NCI-H446 treated with DMSO at 0.1 percent for 48 hours (cell line): Measurements from ENCODE around the gene ACACA.

ENCODE experiments used
- DNase-seq: peaks from one replicate; lab custom pipeline; 2025; lab: John Stamatoyannopoulos, UW

ACACA gene

DNA sequence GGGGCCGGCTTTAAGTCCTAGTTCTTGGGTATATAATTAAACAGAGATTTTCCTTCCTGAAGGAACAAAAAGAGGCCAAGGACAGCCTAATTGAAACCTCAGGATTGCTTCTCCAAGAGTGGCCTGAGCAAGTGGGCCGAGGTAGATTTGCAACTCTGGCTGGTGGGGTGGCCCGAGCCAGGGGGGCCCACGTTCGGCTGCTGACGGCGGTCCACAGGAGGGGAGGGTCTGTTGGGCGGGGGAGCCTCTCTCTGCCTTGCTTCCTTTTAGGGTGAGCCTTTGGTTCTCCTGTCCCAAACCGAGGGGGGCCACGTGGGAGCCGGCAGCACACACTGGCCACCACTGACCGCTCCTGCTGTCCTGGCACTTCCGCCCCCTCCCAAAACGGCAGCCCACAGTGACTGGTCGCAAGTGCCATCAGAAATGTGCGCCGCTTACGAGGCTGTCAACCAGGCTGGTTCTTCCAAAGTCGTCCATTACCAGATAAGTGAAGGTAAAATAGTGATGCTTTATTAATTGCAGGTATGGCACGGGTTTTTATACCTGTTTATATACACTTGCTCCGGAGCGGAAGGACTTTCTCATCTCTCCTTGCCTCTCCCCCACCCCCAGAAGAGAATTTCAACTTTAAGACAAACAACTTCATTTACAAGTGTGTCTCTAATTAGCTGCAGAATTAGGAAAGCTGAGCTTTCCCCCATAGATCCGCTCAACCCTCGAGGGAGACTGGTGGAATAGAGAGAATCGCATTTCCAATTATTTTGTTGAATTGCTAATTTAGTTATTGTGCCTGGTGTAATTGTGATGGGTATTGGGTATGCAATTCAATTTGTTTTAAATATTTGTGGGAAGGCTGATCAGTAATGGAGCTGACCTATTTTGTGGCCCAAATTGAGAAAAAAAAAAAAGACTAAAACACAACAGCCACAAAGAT is 340.0 kb downstream of the ACACA start:
- DNase-seq, result no peak

- no peak for DNase-seq
These were observed 340.9 kb downstream of the ACACA start for GRCh38 chr17:37065486-37066321.

DNA sequence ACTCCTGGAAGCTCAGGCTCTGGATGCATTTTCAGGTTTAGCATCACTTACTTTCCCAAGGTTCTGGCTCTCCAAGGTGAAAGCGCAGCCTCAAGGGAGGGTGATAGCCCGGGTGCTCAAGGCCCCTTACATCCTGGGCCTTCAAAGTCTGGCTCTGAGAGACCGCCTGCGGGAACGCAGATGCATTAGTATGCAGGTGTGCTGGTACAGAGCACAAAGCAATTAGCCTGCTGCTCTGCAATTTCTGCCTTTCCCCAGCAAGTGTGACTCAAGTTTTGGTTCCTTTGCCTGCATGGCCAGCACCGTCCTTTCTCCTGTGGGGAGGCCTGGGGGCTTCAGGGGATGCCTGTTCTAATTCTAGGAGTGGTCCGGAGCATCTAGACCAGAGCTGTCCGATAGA is 341.7 kb downstream of the ACACA start:
- DNase-seq, result no peak

DNA sequence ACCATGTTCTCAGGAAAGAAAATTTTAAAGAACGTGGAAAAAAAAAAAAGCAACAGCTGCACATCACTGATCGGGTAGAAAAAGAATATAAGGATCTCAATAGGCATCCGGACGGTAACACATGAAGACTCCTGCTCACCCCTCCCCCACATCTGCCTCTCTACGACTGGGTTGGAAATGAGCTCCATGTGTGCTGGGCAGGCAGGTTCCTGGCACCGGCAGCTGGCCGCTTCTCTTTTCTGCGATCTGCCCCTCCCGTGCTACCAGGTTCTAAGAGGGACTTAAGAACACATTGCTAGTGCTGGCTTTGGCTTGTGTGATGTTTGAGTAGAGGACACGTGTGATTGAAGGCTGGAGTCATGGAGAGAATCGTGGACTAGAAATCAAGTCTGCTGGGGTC is 342.4 kb downstream of the ACACA start:
- DNase-seq, result no peak

DNA sequence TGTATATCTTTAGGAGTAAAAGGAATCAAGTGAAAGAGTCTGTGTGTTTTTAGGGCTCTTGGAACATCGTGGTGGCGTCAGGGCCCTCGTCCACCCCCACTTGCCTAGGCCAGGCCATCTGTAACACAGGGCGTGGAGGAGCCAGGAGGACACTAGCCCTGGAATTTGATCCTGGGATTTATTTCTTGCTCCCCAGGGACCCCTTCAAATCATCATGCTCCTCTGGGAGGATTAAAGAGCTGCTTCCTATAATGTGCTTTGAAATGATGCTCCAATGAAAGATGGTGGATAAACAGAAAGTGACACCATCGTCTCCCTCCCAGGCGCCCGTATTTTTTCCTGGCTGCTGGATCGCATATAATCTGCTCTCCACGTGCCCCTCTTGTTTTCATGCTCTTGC is 344.6 kb downstream of the ACACA start:
- DNase-seq, result no peak

GRCh38 chr17:37060928-37061327 is 345.7 kb downstream of the ACACA start:
- DNase-seq, result no peak

DNA sequence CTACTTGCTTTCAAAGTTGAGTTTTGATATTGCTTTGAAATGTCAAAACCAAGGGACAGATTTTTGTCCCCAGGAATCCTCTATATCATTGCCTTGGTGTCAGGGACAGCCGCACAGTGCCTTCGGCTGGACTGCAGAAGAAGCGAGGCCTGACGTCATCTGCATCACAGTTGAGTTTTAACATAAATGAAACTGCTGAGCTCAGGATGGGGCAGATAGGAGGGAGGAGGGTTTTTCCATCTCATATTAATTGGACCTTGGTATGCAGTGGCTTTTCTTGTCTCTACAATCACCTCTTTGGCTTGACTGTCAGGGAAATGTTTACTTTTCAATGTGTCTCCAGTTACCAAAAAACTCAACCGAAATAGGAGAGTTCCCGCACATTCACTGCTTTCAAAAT is 346.5 kb downstream of the ACACA start:
- DNase-seq, result no peak

DNA sequence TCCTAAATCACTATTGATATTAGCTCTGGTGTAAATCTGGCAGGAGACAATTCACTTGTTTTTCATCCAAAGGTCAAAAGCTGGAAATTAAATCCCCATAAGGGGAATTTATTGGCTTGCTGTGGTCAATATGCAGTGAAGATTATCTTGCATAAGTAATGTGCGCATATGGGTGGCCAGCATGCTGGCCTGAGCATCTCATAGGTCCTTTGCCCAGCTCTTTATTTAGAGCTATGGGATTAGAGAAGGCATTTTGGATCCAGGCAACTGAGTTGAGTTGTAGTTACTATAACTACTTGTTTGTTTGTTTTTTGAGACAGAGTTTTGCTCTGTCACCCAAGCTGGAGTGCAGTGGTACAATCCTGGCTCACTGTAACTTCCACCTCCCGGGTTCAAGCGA is 347.1 kb downstream of the ACACA start:
- DNase-seq, result no peak

- DNase-seq, result no peak
These were observed 350.0 kb downstream of the ACACA start for GRCh38 chr17:37056622-37057021.

DNA sequence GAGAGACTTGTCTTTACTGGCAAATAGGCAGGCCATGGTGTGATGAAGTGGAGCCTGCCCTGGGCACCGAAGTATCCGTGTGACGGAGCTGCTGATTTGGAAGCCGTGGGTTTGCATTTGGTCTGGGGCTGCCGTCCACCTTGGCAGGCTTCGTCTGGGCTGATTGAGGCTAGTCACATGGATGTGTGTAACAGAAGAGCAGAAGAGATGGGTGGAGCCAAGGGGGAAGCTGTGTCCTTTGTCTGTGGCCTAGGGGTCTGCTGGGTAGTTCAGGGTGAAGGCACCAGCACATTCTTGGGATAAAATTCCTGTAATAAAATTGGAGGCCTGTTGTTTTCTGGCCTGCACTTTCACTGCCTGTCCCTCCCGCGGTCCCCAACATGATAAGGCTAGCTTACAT is 351.7 kb downstream of the ACACA start:
- DNase-seq, result no peak

DNA sequence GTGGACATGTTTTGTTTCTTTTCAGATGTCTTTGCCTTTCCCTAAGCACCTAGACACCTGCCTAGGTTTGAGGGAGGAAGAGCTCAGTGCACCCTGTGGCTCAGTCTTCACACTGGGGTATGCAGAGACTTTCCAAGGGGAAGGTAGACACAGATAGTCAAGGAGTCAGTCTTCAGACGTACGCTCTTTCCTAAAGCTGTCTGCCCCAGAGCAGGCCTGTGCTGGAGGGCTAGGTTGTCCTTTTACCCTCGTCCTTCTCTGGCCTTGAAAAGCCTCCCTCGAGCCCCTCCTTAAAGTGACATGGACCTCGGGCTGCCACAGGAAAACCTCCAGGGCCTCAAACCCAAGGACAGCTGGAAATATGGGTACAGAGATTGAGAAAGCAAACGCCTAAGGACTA is 354.2 kb downstream of the ACACA start:
- no peak for DNase-seq

- DNase-seq, result no peak
These were observed 354.8 kb downstream of the ACACA start for GRCh38 chr17:37051833-37052232.

DNA sequence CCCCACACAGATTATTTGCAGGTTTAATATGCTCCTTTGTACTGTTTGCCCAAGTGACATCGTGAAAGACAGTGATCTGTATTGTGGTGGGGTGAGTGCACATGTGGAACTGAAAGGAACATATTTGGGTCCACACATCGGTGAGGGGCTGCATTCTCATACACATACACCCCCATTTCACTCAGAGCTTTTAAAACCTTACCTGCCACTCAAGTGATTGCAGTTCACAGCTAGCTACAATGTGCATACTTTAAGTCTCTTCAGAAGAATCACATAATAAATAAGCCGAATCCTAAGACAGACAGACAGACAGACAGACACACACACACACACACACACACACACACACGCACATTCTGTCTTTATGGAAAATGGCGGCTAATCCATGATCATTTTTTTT is 355.3 kb downstream of the ACACA start:
- DNase-seq, result no peak

GRCh38 chr17:37050920-37051319 is 355.7 kb downstream of the ACACA start:
- DNase-seq, result no peak

DNA sequence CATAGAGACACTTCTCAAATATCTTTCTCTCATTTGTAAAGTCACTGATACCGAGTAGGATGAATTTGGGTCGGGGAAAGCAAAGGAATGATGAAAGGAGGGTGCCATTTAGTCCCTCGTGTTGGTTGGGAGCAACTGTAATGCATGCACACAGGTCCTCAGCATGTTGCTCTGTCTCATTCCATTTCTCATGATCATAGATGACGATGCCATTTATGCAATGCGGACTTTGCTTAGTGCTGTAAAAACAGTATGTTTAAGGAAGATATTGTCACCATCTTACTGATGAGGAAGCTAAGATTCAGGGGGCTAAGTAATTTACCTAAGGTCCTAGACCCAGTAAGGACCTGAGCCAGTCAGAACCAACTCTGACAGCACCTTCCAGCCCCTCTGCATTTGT is 357.8 kb downstream of the ACACA start:
- DNase-seq, result no peak

DNA sequence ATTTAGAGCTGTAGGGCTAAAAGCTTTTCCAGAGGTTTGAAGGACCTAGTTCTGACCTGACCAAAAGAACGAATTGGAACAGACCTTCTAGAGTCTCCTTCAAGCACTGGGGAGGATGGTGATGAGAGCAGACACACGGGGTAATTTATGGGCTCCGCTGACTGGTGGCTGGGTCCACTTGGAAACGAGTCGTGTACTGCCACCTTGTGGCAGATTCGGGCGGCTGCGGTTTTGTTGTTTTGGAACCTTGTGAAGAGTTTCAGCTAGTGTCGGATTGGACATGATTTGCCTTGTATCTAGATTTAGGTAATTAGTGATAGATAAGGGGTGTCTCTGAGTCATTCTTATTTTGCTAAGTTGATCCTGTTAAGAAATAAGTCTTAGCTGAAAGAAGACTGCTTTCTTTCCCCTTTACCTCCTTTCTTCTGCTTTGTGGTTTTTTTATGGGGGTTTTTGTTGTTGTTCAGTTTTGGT is 359.0 kb downstream of the ACACA start:
- DNase-seq, result peak; percentile 43

- DNase-seq, result no peak
These were observed 361.2 kb downstream of the ACACA start for GRCh38 chr17:37045351-37045922.

GRCh38 chr17:37043201-37043600 is 363.4 kb downstream of the ACACA start:
- no peak for DNase-seq

DNA sequence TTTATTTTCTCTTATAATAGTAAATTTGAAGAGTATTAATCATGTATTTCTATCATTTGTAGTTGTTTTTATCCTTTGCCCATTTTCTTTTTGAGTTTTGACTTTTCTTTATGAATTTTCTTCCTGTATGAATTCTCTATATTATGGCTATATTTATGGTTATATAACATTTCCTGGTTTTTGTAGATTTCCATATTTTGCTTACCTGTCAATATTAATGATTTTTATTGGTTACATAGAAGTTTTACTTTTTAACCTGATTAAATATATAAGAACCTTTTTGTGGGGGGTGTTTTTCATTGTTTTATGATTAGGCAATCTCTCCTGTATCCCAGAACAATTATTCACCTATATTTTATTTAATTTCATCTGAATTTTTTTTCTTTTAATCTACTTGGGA is 364.7 kb downstream of the ACACA start:
- no peak for DNase-seq

- DNase-seq, result no peak
These were observed 367.4 kb downstream of the ACACA start for GRCh38 chr17:37039269-37039668.

GRCh38 chr17:37037590-37038155 is 369.0 kb downstream of the ACACA start:
- DNase-seq, result no peak
